Right atrium auricular region (tissue), 2 donors: ENCODE measurements around the gene ASB10. TPM values are rescaled to one million over a fixed set of nuclear protein-coding genes. Genes with fewer than 3 reads are reported as not detected.

Experiments used
- DNase-seq: peaks from one replicate; pipeline ENCODE4 v3.0.0-alpha.2; 2019; ENCODE audit warnings: low spot score
- H3K27ac ChIP-seq, 2 donors: fragments of 200-600 bp; sonication (generic); 1 replicate in 1 of 2; 2 replicates in 1 of 2; pipeline ENCODE4 v1.5.1; 2016 to 2019
- H3K27me3 ChIP-seq, 2 donors: fragments of 200-600 bp; sonication (generic); one replicate each; pipeline versions ENCODE4 v1.5.1 to v1.6.0; 2017 to 2019
- H3K36me3 ChIP-seq: fragments of 200-600 bp; sonication (generic); one replicate; pipeline ENCODE4 v1.5.1; 2016
- H3K4me1 ChIP-seq, 2 donors: fragments of 200-600 bp; sonication (generic); one replicate each; pipeline versions ENCODE4 v1.5.1 to v1.6.0; 2017 to 2019
- H3K4me3 ChIP-seq, 2 donors: fragments of 200-600 bp; sonication (generic); 1 replicate in 1 of 2; 2 replicates in 1 of 2; pipeline ENCODE4 v1.5.1; 2017 to 2019; ENCODE audit warnings: mild to moderate bottlenecking in 1 of 2, moderate library complexity in 1 of 2
- H3K9me3 ChIP-seq, 2 donors: fragments of 200-600 bp; sonication (generic); one replicate each; pipeline ENCODE4 v1.5.1; 2019
- total RNA-seq, 2 donors: library from RNA; depleted of rRNA; stranded (reverse); fragments of >200 nt; gene quantifications; one replicate each; pipeline ENCODE4 v1.1.0, GENCODE V29; 2016
- TF ChIP-seq, protein P1 (sequence below), 2 donors: fragments of 200-600 bp; sonication (generic); IDR thresholded peaks; one replicate each; pipeline ENCODE4 v1.5.1; 2019; ENCODE audit warnings: antibody characterized with exemption in 2 of 2

The ASB10 gene
- total RNA-seq, 2 donors from 2014 or later = 4.0 to 11.6 TPM

GRCh38 chr7:151178831-151179230 is 8.2 kb downstream of the ASB10 start:
- Histone ChIP-seq H3K36me3 (no peaks in the 10 kb centered on the region), H3K9me3 (no peaks in the 10 kb centered on the region), H3K27ac (no peak overlapping the region), H3K27me3 (no peaks in the 10 kb centered on the region), H3K4me3 (no peak overlapping the region), H3K4me1 (no peaks in the 10 kb centered on the region)
- no peak for DNase-seq
- TF ChIP-seq, protein P1, sequence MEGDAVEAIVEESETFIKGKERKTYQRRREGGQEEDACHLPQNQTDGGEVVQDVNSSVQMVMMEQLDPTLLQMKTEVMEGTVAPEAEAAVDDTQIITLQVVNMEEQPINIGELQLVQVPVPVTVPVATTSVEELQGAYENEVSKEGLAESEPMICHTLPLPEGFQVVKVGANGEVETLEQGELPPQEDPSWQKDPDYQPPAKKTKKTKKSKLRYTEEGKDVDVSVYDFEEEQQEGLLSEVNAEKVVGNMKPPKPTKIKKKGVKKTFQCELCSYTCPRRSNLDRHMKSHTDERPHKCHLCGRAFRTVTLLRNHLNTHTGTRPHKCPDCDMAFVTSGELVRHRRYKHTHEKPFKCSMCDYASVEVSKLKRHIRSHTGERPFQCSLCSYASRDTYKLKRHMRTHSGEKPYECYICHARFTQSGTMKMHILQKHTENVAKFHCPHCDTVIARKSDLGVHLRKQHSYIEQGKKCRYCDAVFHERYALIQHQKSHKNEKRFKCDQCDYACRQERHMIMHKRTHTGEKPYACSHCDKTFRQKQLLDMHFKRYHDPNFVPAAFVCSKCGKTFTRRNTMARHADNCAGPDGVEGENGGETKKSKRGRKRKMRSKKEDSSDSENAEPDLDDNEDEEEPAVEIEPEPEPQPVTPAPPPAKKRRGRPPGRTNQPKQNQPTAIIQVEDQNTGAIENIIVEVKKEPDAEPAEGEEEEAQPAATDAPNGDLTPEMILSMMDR (IDR thresholded peaks at IDR 0.05) = no peak

- Histone ChIP-seq H3K27ac (no peak overlapping the region), H3K4me1 (no peaks in the 10 kb centered on the region), H3K36me3 (no peaks in the 10 kb centered on the region), H3K27me3 (no peaks in the 10 kb centered on the region), H3K9me3 (no peaks in the 10 kb centered on the region), H3K4me3 (no peak overlapping the region)
- DNase-seq = no peak
- TF ChIP-seq, protein P1 (IDR thresholded peaks at IDR 0.05) = no peak
Measured at GRCh38 chr7:151178236-151178635, 8.8 kb downstream of the ASB10 start.

GRCh38 chr7:151177310-151177709 is 9.7 kb downstream of the ASB10 start:
- TF ChIP-seq, protein P1 (IDR thresholded peaks at IDR 0.05) = no peak
- Histone ChIP-seq H3K27ac (no peak overlapping the region), H3K4me3 (no peak overlapping the region), H3K36me3 (no peaks in the 10 kb centered on the region), H3K4me1 (no peaks in the 10 kb centered on the region), H3K9me3 (no peaks in the 10 kb centered on the region), H3K27me3 (no peaks in the 10 kb centered on the region)
- no peak for DNase-seq

- H3K27me3 ChIP-seq = no peaks in the 10 kb centered on the region
- no peak for DNase-seq
Measured at GRCh38 chr7:151176401-151176800, 10.6 kb downstream of the ASB10 start.

DNA sequence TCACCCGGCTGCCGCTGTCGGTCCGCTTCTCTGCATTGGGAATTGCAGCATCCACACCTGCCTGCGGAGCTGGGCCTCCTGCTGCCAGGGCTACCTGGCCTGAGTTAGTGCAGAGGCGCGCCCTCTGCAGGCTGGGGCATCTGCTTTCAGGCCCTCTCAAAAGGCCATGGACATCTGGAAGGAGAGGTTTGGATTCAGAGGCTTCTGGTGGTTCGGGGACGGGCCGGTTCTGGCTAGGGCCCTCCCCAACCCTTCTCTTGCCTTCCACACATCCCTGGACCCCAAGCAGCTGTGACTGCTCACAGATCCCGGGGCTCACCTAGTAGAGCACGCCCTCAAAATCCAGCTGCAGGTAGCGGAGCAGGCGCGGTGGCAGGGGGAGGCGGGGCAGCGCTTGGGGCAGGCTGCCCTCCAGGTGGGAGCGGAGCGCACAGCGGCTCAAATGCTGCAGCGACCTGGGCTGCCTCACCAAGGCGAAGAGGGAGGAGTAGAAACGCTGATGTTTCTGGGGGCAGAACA is 11.2 kb downstream of the ASB10 start:
- TF ChIP-seq, protein P1 (IDR thresholded peaks at IDR 0.05) = no peak
- H3K27me3 ChIP-seq = no peaks in the 10 kb centered on the region
- H3K4me3 ChIP-seq = no peak overlapping the region
- no peak for DNase-seq
- no peak overlapping the region for H3K27ac ChIP-seq
- H3K9me3 ChIP-seq = no peaks in the 10 kb centered on the region
- no peaks in the 10 kb centered on the region for H3K4me1 ChIP-seq
- no peaks in the 10 kb centered on the region for H3K36me3 ChIP-seq

More at GRCh38 chr7:151176401-151176800, 10.6 kb downstream of the ASB10 start:
- H3K9me3 ChIP-seq = no peaks in the 10 kb centered on the region
- H3K4me1 ChIP-seq = no peaks in the 10 kb centered on the region
- no peak overlapping the region for H3K27ac ChIP-seq
- TF ChIP-seq, protein P1 (IDR thresholded peaks at IDR 0.05) = no peak
- H3K36me3 ChIP-seq = no peaks in the 10 kb centered on the region
- H3K4me3 ChIP-seq = no peak overlapping the region
